DND-41 (cell line): ENCODE measurements around the gene PDE6A.

Source experiments
- CTCF ChIP-seq: IDR thresholded peaks from 2 replicates; pipeline ENCODE4 v1.5.1; 2012; ENCODE audit warnings: borderline replicate concordance, low read length, moderate library complexity, mild to moderate bottlenecking; ENCODE audit not compliant: poor library complexity, severe bottlenecking; ENCODE audit errors: extremely low read depth
- EZH2 ChIP-seq: IDR thresholded peaks from 3 replicates; pipeline ENCODE4 v1.6.1; 2012; ENCODE audit warnings: borderline replicate concordance, low read depth, mild to moderate bottlenecking, moderate library complexity, low read length, inconsistent platforms; ENCODE audit not compliant: severe bottlenecking

- TF ChIP-seq CTCF (no peak), EZH2 (no peak)
Observed at GRCh38 chr5:149851211-149851610, 93.4 kb downstream of the PDE6A start.
